NCI-H510A (cell line): Measurements from ENCODE around the gene SEMA3C.

ENCODE experiments used
- DNase-seq: peaks from one replicate; lab custom pipeline; 2025; lab: John Stamatoyannopoulos, UW

SEMA3C gene

DNA sequence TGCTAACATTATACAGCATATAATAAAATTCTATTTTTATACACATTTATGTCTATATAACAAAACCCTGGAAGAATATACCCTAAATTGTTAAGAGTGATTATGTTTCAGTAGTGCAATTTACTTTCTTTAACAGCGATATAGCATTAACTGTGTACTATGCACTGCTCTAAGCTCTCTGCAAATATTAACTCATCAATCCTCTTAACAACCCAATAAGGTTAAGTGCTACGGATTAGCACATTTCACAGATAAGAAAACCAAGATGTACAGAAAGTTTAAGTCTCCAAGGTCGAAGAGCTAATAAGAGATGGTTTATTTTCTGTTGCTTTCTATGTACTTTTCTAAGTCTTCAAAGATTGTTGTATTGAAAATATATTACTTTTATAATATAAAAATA is 95.8 kb downstream of the SEMA3C start:
- no peak for DNase-seq

- DNase-seq, result no peak
These were observed 97.0 kb downstream of the SEMA3C start for GRCh38 chr7:80821771-80822319.

- no peak for DNase-seq
These were observed 99.3 kb downstream of the SEMA3C start for GRCh38 chr7:80819503-80819902.

DNA sequence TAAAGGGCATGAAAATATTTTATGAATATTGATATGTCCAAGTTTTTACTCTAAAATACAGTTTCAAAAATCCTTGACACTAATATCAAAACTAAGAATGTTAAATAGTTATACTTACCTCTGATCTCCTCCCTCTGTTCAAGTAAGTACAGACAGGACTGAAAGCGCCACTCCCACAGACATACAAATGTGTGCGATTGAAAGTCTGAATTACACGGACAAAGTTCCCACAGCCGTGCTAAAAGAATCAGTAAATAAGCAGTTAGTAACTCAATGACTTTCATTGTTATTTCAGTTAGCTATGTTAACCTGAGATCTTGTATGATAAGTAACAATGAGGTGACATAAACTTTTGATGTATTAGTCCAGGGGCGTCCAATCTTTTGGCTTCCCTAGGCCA is 100.7 kb downstream of the SEMA3C start:
- no peak for DNase-seq

DNA sequence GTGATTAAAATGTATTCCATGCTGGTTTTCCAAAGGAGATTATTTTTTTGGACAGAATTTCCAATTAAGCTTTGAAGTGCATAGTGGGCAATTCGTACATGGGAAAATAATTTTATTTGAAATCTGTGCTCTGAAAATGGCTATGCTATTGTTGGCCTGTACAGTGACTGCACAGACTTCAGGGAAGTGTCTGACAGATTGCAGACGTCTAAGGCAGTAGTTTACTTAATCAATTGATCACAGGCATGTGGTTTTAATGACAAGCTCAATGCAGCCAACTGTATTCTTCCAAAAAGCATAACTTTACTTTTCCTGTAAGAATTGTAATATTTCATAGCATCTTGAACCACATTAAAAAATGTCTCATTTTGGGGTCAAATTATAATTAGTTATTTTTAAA is 102.0 kb downstream of the SEMA3C start:
- no peak for DNase-seq

- no peak for DNase-seq
These were observed 103.1 kb downstream of the SEMA3C start for GRCh38 chr7:80815733-80816132.

DNA sequence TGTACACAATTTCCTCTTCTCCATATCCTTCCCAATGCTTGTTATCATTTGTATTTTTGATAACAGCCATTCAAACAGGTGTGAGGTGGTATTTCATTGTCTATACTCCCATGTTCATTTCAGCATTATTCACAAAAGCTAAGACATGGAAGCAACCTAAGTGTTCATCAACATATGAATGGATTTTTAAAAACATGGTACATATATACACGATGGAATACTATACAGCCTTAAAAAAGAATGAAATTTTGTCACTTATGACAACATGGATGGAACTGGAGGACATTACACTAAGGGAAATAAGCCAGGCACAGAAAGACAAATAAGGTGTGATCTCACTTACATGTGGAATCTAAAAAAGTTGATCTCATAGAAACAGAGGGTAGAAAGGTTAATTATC is 109.3 kb downstream of the SEMA3C start:
- DNase-seq, result no peak

- DNase-seq, result no peak
These were observed 111.5 kb downstream of the SEMA3C start for GRCh38 chr7:80807166-80807900.

GRCh38 chr7:80806663-80807062 is 112.2 kb downstream of the SEMA3C start:
- no peak for DNase-seq

DNA sequence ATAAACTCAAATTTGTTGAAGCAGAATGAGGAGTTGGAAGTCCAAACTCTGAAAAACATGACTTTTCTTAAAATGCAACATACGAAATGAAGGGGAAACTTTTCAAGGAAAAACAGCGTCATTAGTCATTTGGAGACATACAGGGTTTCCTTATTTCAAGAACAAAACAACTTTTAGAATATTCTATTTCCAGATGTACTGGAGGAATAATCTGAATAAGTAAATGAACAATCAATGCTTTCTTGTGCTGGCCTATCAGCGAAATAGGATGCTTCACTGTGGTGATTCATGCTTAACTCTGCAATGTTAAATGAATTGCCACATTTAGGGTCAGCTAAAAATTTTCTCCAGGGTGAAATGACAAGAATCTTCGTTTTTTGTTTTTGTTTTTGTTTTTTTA is 114.3 kb downstream of the SEMA3C start:
- no peak for DNase-seq

- DNase-seq, result no peak
These were observed 116.3 kb downstream of the SEMA3C start for GRCh38 chr7:80802527-80802926.

DNA sequence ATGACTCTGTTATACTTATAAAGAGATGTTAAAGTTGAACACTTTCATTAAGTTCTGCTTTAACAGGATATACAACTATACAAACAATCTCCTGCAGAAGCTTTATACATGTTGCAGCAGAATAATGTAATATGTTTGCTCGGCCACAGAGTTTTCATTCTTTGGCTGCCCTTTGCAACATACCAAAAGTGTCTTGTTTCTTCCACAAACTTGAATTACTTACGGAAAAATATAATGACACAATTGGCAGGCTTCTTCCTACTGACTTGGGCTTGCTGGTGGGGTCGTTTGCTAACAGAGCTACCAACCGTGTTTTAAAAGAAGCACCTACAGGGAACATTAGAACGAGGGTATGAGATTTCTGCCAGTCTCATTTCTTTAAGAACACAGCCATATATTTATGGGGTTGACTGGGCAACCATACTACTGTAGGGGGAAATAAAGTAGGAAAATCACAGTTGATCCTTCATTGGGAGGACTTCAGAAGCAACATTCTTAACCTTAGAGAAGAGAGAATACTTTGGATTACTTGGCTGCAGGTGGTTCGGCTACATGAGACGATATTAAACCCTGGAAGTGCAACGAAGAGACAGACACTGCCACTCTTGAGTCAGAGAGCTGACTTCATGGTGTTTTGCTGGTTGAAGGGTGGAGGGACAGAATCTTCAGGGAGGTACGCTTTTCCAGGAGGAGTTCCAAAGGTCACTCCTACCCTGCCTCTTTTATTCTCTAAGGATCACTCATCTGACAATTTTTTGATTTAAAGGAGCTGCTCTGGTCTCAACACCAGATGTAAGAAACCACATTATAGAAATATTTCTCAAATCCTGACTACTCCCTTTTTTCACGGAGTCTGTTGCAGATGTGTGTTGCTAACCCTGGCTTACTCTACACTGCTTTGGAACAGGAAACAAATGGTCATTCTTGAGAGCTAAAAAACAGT is 123.9 kb downstream of the SEMA3C start:
- no peak for DNase-seq

DNA sequence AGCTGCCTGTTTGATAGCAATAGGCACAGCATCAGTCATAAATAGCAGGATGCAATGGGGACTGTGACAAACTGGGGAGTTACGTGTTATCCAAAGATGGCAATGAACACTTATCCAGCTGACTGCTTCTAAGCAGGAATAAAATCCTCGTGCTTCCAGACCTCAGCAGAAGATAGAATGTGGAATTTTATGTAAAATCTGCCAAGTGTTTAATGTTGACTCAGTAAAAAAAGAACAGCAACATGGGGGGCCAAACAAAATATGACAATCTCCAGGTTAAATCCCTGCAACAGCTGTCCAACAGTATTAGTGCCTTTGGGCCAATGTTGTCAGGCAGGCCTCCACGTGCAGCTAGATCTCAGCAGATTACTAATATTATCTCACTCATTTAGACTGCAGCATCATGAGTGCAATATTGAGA is 127.3 kb downstream of the SEMA3C start:
- no peak for DNase-seq

DNA sequence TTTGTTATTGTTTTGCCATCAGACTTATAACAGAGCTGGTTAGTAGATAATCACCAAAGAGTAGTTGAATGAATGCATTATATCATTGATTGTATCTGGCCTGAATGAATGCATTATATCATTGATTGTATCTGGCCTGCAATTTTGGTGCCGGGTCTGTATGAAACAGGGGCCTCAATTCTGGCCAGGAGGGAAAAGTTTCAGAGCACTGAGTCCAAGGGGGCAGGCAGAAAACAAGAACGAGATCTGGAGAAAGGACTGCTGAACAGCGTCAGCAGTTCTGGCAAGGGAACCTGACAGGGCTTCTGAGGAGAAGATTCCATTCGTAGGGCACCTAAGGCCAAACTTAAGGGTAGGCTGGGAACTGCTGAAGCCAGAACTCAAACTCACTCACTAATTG is 128.0 kb downstream of the SEMA3C start:
- DNase-seq, result no peak

DNA sequence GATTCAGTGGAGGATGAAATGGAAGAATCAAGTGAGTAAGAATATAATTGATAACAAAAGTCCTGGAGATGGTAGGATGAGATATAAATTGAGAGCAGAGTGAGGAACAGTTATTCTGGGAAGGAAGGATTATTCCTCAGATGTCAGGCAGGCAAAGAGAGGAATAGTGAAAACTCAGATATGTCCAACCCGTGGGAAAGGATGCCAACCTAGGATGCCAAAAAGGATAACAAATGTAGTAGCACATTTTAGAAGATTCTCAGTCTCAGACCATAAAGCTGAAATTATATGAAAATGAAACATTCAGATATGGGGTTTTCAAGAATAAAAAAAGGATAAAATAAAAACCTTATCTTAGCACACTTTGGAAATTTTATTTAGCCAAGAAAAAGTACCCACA is 131.1 kb downstream of the SEMA3C start:
- no peak for DNase-seq

DNA sequence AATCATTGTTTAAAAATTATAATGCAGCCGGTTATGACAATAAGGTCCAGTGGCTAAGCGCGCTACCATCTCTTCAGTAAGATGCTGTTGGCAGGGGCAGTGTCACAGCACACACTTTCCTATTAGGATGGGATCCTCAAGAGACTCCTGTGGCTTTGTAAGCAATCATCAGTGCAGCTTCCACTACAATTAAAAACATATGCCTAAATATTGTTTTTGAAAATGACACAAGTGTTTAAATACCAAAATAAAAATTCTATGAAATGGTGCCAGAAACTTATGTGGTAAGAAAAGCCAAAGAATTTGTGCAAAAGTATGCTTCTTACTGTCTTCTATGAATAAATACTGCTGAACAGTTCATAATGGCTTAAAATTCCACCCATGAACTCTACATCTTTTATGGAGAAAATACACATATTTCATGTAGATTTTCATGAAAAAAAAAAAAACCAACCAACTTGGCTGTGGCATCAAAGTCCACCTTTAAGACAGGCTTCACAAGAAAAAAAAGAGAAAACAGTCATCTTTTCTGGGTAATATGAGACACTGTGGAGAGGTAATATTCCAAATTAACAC is 132.8 kb downstream of the SEMA3C start:
- DNase-seq, result no peak

- no peak for DNase-seq
These were observed 133.6 kb downstream of the SEMA3C start for GRCh38 chr7:80785276-80785675.

DNA sequence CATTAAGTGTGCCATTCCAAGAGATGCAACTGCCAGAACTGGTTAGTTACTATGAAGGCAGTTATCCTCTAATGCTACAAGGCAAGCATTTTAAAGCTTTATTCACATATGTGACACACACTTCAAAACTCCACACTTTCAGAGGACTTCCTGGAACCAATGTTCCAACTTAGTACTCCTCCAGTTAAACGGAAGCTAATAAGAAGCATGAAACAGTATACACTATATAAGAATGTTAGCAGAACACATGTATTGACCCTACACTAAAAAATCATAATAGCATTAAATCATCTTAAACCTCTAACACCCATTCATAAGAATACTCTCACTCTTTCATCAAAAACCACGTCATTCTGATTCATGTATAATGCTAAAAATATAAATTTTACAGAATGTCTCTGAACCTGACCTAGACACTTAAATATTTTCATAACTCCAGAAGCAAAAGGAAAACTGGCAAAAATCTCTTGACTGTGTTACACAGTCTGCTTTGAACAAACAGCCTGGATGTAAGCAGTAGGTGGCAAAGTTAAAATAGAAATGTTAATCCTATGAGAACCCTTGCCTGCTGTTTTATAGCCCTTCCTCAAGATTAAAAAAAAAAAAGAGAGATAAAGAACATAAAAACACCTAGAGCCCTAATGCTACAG is 135.0 kb downstream of the SEMA3C start:
- DNase-seq, result no peak

DNA sequence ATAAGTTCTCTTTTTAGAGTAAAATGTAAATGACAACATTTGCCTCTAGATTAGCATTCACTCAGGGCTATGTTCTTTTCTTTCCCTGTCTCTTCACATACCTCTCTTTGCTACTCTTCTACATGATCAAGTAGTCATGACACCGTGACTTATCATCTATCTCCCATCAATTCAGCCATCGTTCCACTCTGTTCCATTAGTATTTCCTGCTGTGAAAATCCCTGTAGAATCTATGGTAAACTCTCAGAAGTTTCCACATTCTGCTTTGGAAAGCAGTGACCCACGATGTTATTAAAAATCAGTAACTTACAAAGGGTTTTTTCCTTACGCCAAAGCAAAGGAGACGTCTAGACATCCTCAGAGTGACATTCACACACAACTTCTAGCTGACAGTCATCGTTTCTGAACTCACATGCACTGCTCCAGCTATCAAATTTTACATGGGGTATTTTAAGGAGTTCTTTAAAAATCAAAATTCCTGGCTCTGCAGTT is 135.6 kb downstream of the SEMA3C start:
- no peak for DNase-seq

DNA sequence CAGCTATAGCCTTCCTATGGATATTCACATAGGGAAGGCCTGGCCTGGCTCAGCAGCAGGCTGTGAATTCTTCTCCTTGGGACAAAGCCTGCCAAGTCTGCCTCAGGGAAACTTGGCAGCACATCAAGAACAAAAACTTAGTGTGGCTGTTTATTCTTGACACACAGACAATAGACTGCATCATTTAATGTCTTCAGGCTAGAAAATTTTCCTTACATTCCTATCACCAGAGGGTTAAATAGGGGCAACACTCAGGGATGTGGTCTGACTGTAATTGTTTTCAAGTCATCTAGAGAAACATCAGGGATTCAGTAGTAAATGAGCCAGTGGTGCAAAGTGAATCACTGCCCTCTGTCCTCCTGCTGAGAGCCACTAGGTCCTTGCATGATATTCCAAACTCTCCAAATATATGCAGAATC is 137.3 kb downstream of the SEMA3C start:
- DNase-seq, result no peak

GRCh38 chr7:80781146-80781545 is 137.7 kb downstream of the SEMA3C start:
- DNase-seq, result no peak

- no peak for DNase-seq
These were observed 139.4 kb downstream of the SEMA3C start for GRCh38 chr7:80779456-80779855.
